OCI-LY7 (cell line): ENCODE measurements around the gene DUOX1. TPM values are rescaled to one million over a fixed set of nuclear protein-coding genes. Genes with fewer than 3 reads are reported as not detected.

ENCODE experiments used
- BruUV-seq: library from RNA; stranded (reverse); fragments of 400-500 nt; replicated peaks from 2 replicates; lab custom pipeline; 2021; lab: Mats Ljungman, UMichigan
- CTCF ChIA-PET: fragments of 300-600 bp; sonication (Branson Sonifier 250); formaldehyde crosslinking; loops from one replicate; lab custom pipeline; 2022; ENCODE audit warnings: antibody characterized with exemption; ENCODE audit not compliant: unreplicated experiment; lab: Charles Lee
- POLR2A ChIA-PET: fragments of 300-600 bp; sonication (Branson Sonifier 250); formaldehyde crosslinking; loops from one replicate; lab custom pipeline; 2022; ENCODE audit warnings: antibody characterized with exemption; lab: Charles Lee
- DNase-seq: peaks from one replicate; pipeline ENCODE4 v3.0.0-alpha.2; 2015; ENCODE audit warnings: low spot score
- H2AFZ ChIP-seq: fragments of 200-600 bp; sonication (generic), shearing (Covaris generic); 2 replicates; pipeline ENCODE4 v1.6.1; 2014; ENCODE audit warnings: mild to moderate bottlenecking, antibody characterized with exemption, low read length, moderate library complexity
- H3K27ac ChIP-seq: fragments of 200-600 bp; sonication (generic); 2 replicates; pipeline ENCODE4 v1.5.1; 2014; ENCODE audit warnings: mixed run types, low read depth, mild to moderate bottlenecking, moderate library complexity, low read length, inconsistent platforms; ENCODE audit not compliant: poor library complexity, severe bottlenecking
- H3K36me3 ChIP-seq: fragments of 200-600 bp; sonication (generic); 2 replicates; pipeline ENCODE4 v1.6.1; 2014; ENCODE audit warnings: mild to moderate bottlenecking, antibody characterized with exemption, low read length, moderate library complexity, mixed read lengths; ENCODE audit not compliant: insufficient read depth
- H3K4me1 ChIP-seq: fragments of 200-600 bp; sonication (generic); 2 replicates; pipeline ENCODE4 v1.5.1; 2014; ENCODE audit warnings: mild to moderate bottlenecking, low read length; ENCODE audit not compliant: insufficient read depth, poor library complexity, severe bottlenecking
- H3K4me2 ChIP-seq: fragments of 200-600 bp; sonication (generic); 2 replicates; pipeline ENCODE4 v1.6.1; 2014; ENCODE audit warnings: mild to moderate bottlenecking, low read length
- H3K4me3 ChIP-seq: fragments of 200-600 bp; sonication (generic); 2 replicates; pipeline ENCODE4 v1.5.1; 2014; ENCODE audit warnings: mild to moderate bottlenecking, low read depth, low read length; ENCODE audit not compliant: poor library complexity, severe bottlenecking
- H3K79me2 ChIP-seq: fragments of 200-600 bp; sonication (generic); 2 replicates; pipeline ENCODE4 v1.6.1; 2016; ENCODE audit warnings: low read depth, mild to moderate bottlenecking, low read length, moderate library complexity, mixed read lengths; ENCODE audit not compliant: insufficient read depth
- H3K9me2 ChIP-seq: fragments of 200-600 bp; sonication (generic); 2 replicates; pipeline ENCODE4 v1.6.1; 2016; ENCODE audit warnings: mild to moderate bottlenecking, low read length, mixed read lengths; ENCODE audit not compliant: insufficient read depth
- H3K9me3 ChIP-seq: fragments of 200-600 bp; sonication (generic); 2 replicates; pipeline ENCODE4 v1.6.1; 2014; ENCODE audit warnings: mild to moderate bottlenecking, mixed run types, low read length, mixed read lengths
- H4K20me1 ChIP-seq: fragments of 200-600 bp; sonication (generic); 2 replicates; pipeline ENCODE4 v1.6.1; 2014; ENCODE audit warnings: mild to moderate bottlenecking, antibody characterized with exemption, low read length, moderate library complexity, mixed read lengths; ENCODE audit not compliant: insufficient read depth
- EZH2phosphoT487 ChIP-seq: fragments of 200-600 bp; sonication (generic); IDR thresholded peaks from 2 replicates; pipeline ENCODE4 v1.6.1; 2018; ENCODE audit warnings: low read depth, borderline replicate concordance, mild to moderate bottlenecking, mixed run types, antibody characterized with exemption, low read length, moderate library complexity, mixed read lengths
- intact Hi-C: fragments of 100-400 bp; cut with micrococcal nuclease; formaldehyde crosslinking; loops from one replicate; pipeline ENCODE4 v1.10.0; 2022; ENCODE audit not compliant: unreplicated experiment
- total RNA-seq, 2 experiments: library from RNA; depleted of rRNA in 1 of 2; stranded (reverse); fragments of >200 nt in 1 of 2; shearing (Covaris generic) in 1 of 2; gene quantifications; 2 replicates each; pipeline ENCODE4 v1.2.3, GENCODE V29; 2014 to 2022
- TF ChIP-seq, protein P1 (sequence below): fragments of 200-600 bp; sonication (generic); conservative IDR thresholded peaks from 2 replicates; pipeline ENCODE4 v1.5.1; 2014; ENCODE audit warnings: mild to moderate bottlenecking, antibody characterized with exemption, low read length, moderate library complexity, mixed read lengths

Gene DUOX1
- total RNA-seq, 2 experiments from 2014 or later = not detected

DNA sequence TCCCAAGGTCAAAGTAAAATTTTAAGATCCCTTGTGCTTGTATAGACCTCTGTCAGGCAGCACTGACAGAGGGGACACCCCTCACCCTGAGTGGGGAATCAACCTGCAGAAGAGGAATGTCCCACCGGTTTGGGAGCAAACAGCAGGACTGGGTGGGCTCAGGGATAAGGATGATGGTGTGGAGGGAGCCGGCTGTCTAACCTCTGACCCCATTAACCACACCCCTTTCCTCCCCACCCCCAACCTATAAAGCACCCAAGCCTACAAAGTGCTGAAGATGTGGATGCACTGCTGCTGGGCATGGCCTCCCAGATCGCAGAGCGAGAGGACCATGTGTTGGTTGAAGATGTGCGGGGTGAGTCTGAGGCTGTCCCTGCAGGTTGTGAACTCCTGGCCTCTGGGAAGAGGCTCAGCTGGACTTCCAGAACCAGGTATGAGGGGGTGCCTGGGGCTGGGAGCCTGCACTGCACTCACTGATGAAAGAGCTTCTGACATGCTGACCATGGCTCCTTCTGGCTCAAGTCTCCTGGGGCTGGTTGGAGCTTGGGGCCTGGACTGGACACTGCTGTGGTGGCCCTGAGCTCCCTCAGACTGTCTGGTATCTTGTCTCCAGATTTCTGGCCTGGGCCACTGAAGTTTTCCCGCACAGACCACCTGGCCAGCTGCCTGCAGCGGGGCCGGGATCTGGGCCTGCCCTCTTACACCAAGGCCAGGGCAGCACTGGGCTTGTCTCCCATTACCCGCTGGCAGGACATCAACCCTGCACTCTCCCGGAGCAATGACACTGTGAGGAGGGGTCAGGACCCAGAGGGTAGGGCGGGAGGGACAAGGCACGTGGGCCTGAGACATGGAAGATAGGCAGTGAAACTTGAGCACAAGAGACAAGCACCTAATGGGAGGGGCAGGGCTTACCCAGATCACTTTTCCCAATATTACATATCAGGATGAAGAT is 9.3 kb downstream of the DUOX1 start:
- Histone ChIP-seq H3K4me2 (no peak overlapping the region), H3K36me3 (no peaks in the 10 kb centered on the region), H3K4me1 (no peaks in the 10 kb centered on the region), H3K27ac (no peak overlapping the region), H4K20me1 (no peaks in the 10 kb centered on the region), H3K4me3 (no peak overlapping the region), H3K9me3 (no peaks in the 10 kb centered on the region), H3K79me2 (no peaks in the 10 kb centered on the region), H2AFZ (no peak overlapping the region), H3K9me2 (no peaks in the 10 kb centered on the region)
- POLR2A ChIA-PET = interaction anchor here (0.9 kb wide), 1 partner anchor 11 kb away, joined by 3 read pairs; no protein-coding TSS in a partner anchor
- no peak for DNase-seq
- BruUV-seq = no TSS peak
- intact Hi-C loops = no loop called here
- CTCF ChIA-PET = no interaction called here
- TF ChIP-seq, protein P1, sequence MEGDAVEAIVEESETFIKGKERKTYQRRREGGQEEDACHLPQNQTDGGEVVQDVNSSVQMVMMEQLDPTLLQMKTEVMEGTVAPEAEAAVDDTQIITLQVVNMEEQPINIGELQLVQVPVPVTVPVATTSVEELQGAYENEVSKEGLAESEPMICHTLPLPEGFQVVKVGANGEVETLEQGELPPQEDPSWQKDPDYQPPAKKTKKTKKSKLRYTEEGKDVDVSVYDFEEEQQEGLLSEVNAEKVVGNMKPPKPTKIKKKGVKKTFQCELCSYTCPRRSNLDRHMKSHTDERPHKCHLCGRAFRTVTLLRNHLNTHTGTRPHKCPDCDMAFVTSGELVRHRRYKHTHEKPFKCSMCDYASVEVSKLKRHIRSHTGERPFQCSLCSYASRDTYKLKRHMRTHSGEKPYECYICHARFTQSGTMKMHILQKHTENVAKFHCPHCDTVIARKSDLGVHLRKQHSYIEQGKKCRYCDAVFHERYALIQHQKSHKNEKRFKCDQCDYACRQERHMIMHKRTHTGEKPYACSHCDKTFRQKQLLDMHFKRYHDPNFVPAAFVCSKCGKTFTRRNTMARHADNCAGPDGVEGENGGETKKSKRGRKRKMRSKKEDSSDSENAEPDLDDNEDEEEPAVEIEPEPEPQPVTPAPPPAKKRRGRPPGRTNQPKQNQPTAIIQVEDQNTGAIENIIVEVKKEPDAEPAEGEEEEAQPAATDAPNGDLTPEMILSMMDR = no peak
- no peak for TF ChIP-seq EZH2phosphoT487

DNA sequence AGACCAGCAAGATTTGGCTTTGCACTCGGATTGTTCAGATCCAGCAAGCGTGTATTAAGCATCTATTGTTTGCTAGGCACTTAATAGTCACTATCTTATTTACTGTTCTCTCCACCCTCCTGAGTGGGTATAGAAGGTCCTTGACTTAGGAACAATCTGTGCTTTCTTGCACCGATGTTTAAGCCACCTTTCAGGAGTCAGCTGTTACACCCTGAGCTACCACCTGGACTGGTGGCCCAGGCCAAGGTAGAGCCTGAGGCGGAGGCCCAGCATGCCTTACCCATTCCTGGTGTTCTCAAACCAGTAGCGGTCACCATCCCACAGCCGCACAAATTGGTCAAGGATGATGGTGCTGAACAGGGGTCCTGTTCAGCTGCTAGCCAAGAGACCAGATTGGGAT is 10.0 kb downstream of the DUOX1 start:
- no peak overlapping the region for H3K4me2 ChIP-seq
- CTCF ChIA-PET = no interaction called here
- POLR2A ChIA-PET = interaction anchor here (0.9 kb wide), 1 partner anchor 10 kb away, joined by 3 read pairs; no protein-coding TSS in a partner anchor
- H3K4me1 ChIP-seq = no peaks in the 10 kb centered on the region
- no peak for DNase-seq
- no peaks in the 10 kb centered on the region for H3K9me2 ChIP-seq
- no TSS peak for BruUV-seq
- H3K36me3 ChIP-seq = no peaks in the 10 kb centered on the region
- no peak overlapping the region for H2AFZ ChIP-seq
- H3K27ac ChIP-seq = no peak overlapping the region
- no peaks in the 10 kb centered on the region for H4K20me1 ChIP-seq
- no peaks in the 10 kb centered on the region for H3K9me3 ChIP-seq
- no peak overlapping the region for H3K4me3 ChIP-seq
- no peaks in the 10 kb centered on the region for H3K79me2 ChIP-seq
- intact Hi-C loops = no loop called here
- no peak for TF ChIP-seq EZH2phosphoT487
- TF ChIP-seq, protein P1 = no peak
